Keratinocyte (primary cell): ENCODE data around the gene ZW10. TPM values are rescaled to one million over a fixed set of nuclear protein-coding genes. Genes with fewer than 3 reads are reported as not detected.

Source experiments
- DNase-seq: peaks from one replicate; pipeline ENCODE4 v3.0.0-alpha.2; 2011; ENCODE audit warnings: low read depth, missing footprints, low spot score
- FAIRE-seq: peaks from 2 replicates; lab custom pipeline; 2011; peaks lifted over from hg19 to GRCh38; lab: Jason Lieb, UNC
- H2AFZ ChIP-seq: 2 replicates; pipeline ENCODE4 v1.6.0; 2012; ENCODE audit warnings: low read length, control low read depth, inconsistent platforms; ENCODE audit not compliant: control insufficient read depth
- H3K27ac ChIP-seq: 2 replicates; pipeline ENCODE4 v1.5.1; 2011; ENCODE audit warnings: low read length; ENCODE audit not compliant: control insufficient read depth, insufficient read depth
- H3K27me3 ChIP-seq: 3 replicates; pipeline ENCODE4 v1.6.0; 2011; ENCODE audit warnings: low read length; ENCODE audit not compliant: control insufficient read depth, insufficient read depth; ENCODE audit errors: extremely low read depth
- H3K36me3 ChIP-seq, 2 experiments: 2 replicates in 1 of 2; 3 replicates in 1 of 2; pipeline ENCODE4 v1.5.1; 2011; ENCODE audit warnings: low read length in 2 of 2, mild to moderate bottlenecking in 1 of 2; ENCODE audit not compliant: control insufficient read depth in 2 of 2, insufficient read depth in 2 of 2; ENCODE audit errors: extremely low read depth in 1 of 2
- H3K4me1 ChIP-seq: 3 replicates; pipeline ENCODE4 v1.5.1; 2011; ENCODE audit warnings: low read length; ENCODE audit not compliant: control insufficient read depth, insufficient read depth; ENCODE audit errors: extremely low read depth
- H3K4me2 ChIP-seq: 3 replicates; pipeline ENCODE4 v1.6.0; 2011; ENCODE audit warnings: low read depth, low read length; ENCODE audit not compliant: control insufficient read depth, insufficient read depth; ENCODE audit errors: extremely low read depth
- H3K4me3 ChIP-seq, 3 experiments: fragments of 200-600 bp in 1 of 3; sonication (generic) in 1 of 3; 2 replicates in 2 of 3; 3 replicates in 1 of 3; pipeline ENCODE4 v1.5.1; 2011 to 2016; ENCODE audit warnings: low read length in 3 of 3, mild to moderate bottlenecking in 3 of 3, control low read depth in 2 of 3, inconsistent platforms in 1 of 3, low read depth in 1 of 3, mixed read lengths in 1 of 3, mixed run types in 1 of 3, moderate library complexity in 1 of 3; ENCODE audit not compliant: control insufficient read depth in 2 of 3, insufficient read depth in 2 of 3; ENCODE audit errors: extremely low read depth in 1 of 3
- H3K79me2 ChIP-seq: 2 replicates; pipeline ENCODE4 v1.6.0; 2012; ENCODE audit warnings: low read length; ENCODE audit not compliant: control insufficient read depth, insufficient read depth
- H3K9ac ChIP-seq: 3 replicates; pipeline ENCODE4 v1.6.0; 2011; ENCODE audit warnings: low read length; ENCODE audit not compliant: control insufficient read depth, insufficient read depth; ENCODE audit errors: extremely low read depth
- H3K9me1 ChIP-seq: 3 replicates; pipeline ENCODE4 v1.6.0; 2011; ENCODE audit warnings: low read length; ENCODE audit not compliant: control insufficient read depth, insufficient read depth; ENCODE audit errors: extremely low read depth
- H3K9me3 ChIP-seq: 2 replicates; pipeline ENCODE4 v1.5.1; 2012; ENCODE audit warnings: low read depth, low read length; ENCODE audit not compliant: control insufficient read depth
- H4K20me1 ChIP-seq: 3 replicates; pipeline ENCODE4 v1.6.0; 2011; ENCODE audit warnings: low read length; ENCODE audit not compliant: control insufficient read depth, insufficient read depth; ENCODE audit errors: extremely low read depth
- EZH2 ChIP-seq: IDR thresholded peaks from one replicate; pipeline ENCODE4 v1.6.1; 2012; ENCODE audit warnings: inconsistent platforms, mild to moderate bottlenecking, low read length, moderate library complexity
- dilution Hi-C: fragments of 300-500 bp; cut with MboI; formaldehyde crosslinking; loops from one replicate; pipeline ENCODE4 v1.7.0; 2020; ENCODE audit warnings: low sequenced_read_pairs; ENCODE audit not compliant: extremely low pct_ligation_motif_present
- polyA plus RNA-seq, 5 experiments: library from polyadenylated mRNA; depleted of rRNA in 3 of 5; stranded (reverse) in 3 of 5; stranded (forward) in 1 of 5; unstranded in 1 of 5; fragments of >200 nt; gene quantifications; 1 replicate in 1 of 5; 2 replicates in 3 of 5; 3 replicates in 1 of 5; pipeline versions ENCODE4 v1.2.1 to v1.2.3, GENCODE V29; 2011 to 2012; ENCODE audit warnings: missing spikeins in 2 of 5, low read depth in 1 of 5, low replicate concordance in 1 of 5
- TF ChIP-seq, protein P1 (sequence below), 3 experiments: IDR thresholded peaks in 1 of 3; conservative IDR thresholded peaks in 1 of 3; optimal IDR thresholded peaks in 1 of 3; 2 replicates in 2 of 3; 3 replicates in 1 of 3; pipeline versions ENCODE3 to v1.5.1; 2011; ENCODE audit warnings: low read length in 3 of 3, mild to moderate bottlenecking in 3 of 3, moderate library complexity in 2 of 3, control low read depth in 1 of 3, inconsistent platforms in 1 of 3; ENCODE audit not compliant: insufficient read depth in 2 of 3; ENCODE audit errors: extremely low read depth in 1 of 3

Gene ZW10
- polyA plus RNA-seq, 1 donor (not counting 4 experiments of a cell fraction or from before 2014, with no cell fraction given) = 21.3 TPM

- Histone ChIP-seq H3K9me1 (no peaks in the 10 kb centered on the region), H3K9ac (no peak overlapping the region), H3K27me3 (no peaks in the 10 kb centered on the region), H4K20me1 (no peaks in the 10 kb centered on the region), H3K36me3 (no peaks in the 10 kb centered on the region), H3K79me2 (no peaks in the 10 kb centered on the region), H3K4me2 (no peak overlapping the region), H3K9me3 (no peaks in the 10 kb centered on the region), H3K27ac (no peak overlapping the region), H3K4me1 (peaks cover 13% of the 10 kb centered on the region), H2AFZ (no peak overlapping the region), H3K4me3 (no peak overlapping the region)
- FAIRE-seq (no peak), DNase-seq (no peak)
- dilution Hi-C loops = no loop called here
- TF ChIP-seq EZH2 = no peak
- TF ChIP-seq, protein P1, sequence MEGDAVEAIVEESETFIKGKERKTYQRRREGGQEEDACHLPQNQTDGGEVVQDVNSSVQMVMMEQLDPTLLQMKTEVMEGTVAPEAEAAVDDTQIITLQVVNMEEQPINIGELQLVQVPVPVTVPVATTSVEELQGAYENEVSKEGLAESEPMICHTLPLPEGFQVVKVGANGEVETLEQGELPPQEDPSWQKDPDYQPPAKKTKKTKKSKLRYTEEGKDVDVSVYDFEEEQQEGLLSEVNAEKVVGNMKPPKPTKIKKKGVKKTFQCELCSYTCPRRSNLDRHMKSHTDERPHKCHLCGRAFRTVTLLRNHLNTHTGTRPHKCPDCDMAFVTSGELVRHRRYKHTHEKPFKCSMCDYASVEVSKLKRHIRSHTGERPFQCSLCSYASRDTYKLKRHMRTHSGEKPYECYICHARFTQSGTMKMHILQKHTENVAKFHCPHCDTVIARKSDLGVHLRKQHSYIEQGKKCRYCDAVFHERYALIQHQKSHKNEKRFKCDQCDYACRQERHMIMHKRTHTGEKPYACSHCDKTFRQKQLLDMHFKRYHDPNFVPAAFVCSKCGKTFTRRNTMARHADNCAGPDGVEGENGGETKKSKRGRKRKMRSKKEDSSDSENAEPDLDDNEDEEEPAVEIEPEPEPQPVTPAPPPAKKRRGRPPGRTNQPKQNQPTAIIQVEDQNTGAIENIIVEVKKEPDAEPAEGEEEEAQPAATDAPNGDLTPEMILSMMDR (optimal IDR thresholded peaks at IDR 0.05 in 1 of 3, IDR thresholded peaks at IDR 0.05 in 1 of 3, conservative IDR thresholded peaks at IDR 0.05 in 1 of 3; ENCODE audit: extremely low read depth in 1 of 3, insufficient read depth in 2 of 3, low read length in 3 of 3) = no peak
These were observed 80.5 kb downstream of the ZW10 start for GRCh38 chr11:113693030-113693429.

DNA sequence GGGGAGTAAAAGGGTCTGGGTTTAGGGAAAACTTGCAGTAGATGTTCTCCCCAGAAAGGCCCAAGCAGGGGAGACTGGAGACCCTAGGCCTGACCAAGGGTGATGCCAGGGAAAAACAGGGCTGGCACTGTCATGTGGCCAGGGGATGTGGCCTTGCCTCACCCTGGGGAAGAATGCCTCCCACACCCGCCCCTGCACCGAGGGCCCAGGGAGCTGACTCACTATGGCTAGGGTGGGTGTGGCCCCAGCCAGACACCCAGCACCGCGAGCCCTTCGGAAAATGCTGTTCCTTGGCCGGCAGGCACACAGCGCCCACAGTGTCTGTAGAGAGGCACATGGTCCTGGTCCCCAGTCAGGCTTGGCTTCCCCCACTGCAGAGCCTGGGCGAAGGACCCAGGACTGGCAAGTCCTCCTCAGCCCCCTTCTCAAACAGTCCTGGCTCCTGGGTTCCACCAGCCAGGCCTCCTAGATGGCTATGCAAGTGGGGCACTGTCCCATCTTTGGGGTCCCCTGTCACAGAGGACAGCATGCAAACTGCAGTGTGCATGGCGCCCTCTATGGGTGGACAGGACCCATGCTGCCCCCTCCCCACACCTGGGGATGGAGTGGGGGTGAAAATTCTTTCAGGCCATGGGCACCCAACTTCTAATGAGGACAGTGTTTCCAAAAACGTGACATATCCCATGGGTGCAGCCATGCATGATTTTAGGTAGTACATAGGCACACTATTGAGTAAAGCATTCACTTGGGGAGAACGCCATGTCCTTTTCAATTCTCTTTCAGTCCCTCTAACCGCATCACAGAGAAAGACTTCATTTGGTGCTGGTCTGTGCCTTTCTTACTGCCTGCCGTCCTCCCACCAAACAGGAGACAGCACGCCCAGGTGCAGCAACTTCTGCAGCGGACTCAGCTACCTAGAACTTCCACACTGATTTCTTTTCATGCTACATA, 82.6 kb downstream of the ZW10 start:
- H3K4me2 ChIP-seq = peak overlapping the region; percentile 13
- DNase-seq (peak; percentile 78), FAIRE-seq (peak; percentile 77)

More for the DNA sequence above, 82.6 kb downstream of the ZW10 start:
- TF ChIP-seq EZH2 = no peak
- TF ChIP-seq, protein P1 (optimal IDR thresholded peaks at IDR 0.05 in 1 of 3, IDR thresholded peaks at IDR 0.05 in 1 of 3, conservative IDR thresholded peaks at IDR 0.05 in 1 of 3; ENCODE audit: extremely low read depth in 1 of 3, insufficient read depth in 2 of 3, low read length in 3 of 3) = peak; percentile 15 to 57 (median 20)
- peak overlapping the region; percentile 67 for H3K27ac ChIP-seq
- no peaks in the 10 kb centered on the region for H3K9me1 ChIP-seq
- H3K79me2 ChIP-seq = no peaks in the 10 kb centered on the region
- H4K20me1 ChIP-seq = no peaks in the 10 kb centered on the region
- no peak overlapping the region for H3K4me3 ChIP-seq
- H3K9me3 ChIP-seq = no peaks in the 10 kb centered on the region
- dilution Hi-C loops = no loop called here
- H3K9ac ChIP-seq = peak overlapping the region; percentile 68
- no peaks in the 10 kb centered on the region for H3K36me3 ChIP-seq
- H3K4me1 ChIP-seq = peaks cover 13% of the 10 kb centered on the region
- peak overlapping the region; percentile 71 for H2AFZ ChIP-seq
- no peaks in the 10 kb centered on the region for H3K27me3 ChIP-seq
